Left ventricle myocardium superior (tissue), 1 donor: ENCODE results near the gene CRYBG2. TPM values are rescaled to one million over a fixed set of nuclear protein-coding genes. Genes with fewer than 3 reads are reported as not detected.
A peak's percentile ranks its signal among the peaks of the same experiment; 100 is the strongest.
"Not testable (repeated sequence)": the region's sequence is repeated elsewhere in the genome, so short reads cannot be mapped to it uniquely, and the experiment has no call there.

ENCODE experiments used
- ATAC-seq: fragments of 200-7000 bp; cut with Tn5 transposase; one replicate; pipeline ENCODE4 v1.9.1; 2020; ENCODE audit warnings: mild to moderate bottlenecking, moderate library complexity
- DNase-seq: peaks from one replicate; pipeline ENCODE4 v3.0.0-alpha.2; 2020
- intact Hi-C: fragments of 100-400 bp; cut with micrococcal nuclease; formaldehyde crosslinking; loops from one replicate; pipeline ENCODE4 v1.11.0; 2022
- total RNA-seq: library from RNA; stranded (reverse); fragmentation: NEBNext Ultra II Directional; extraction: Animal tissue kit (Norgen Biotek cat#: 25700); gene quantifications from one replicate; pipeline ENCODE4 v1.2.1, GENCODE V29; 2021
- donor health status: DM: no; HTN: yes; CAD: no; lungs with severe emphysema.

The CRYBG2 gene
- total RNA-seq, 1 donor from 2014 or later: not detected

GRCh38 chr1:26328597-26328996 lies 25.3 kb downstream of the CRYBG2 start:
- intact Hi-C loops: no loop called here
- DNase-seq (no peak), ATAC-seq (no peak)

DNA sequence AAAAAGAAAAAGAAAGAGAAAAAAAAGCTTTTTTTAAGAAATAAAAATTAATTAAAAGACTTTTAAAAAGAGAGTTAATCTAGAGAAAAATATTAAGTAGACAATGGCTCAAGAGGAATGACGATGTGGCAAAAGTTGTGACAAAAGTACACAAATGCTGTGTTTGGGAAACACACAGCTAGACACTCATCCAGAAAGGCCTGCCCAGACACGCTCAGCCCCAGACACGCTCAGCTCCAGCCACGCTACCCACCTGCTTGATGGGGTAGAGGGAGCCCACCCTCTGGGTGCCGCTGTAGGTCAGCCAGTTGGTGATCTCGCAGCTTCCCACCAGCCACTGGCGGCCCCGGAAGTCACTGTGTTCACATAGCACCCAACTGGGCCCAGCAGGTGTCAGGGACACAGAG lies 26.0 kb downstream of the CRYBG2 start:
- ATAC-seq: no peak
- intact Hi-C loops: no loop called here
- DNase-seq: no peak

- intact Hi-C loops: loop anchor here (5.0 kb wide), 1 partner anchor 47 kb away; no protein-coding TSS in a partner anchor
- DNase-seq: no peak
- ATAC-seq: no peak
Observed at GRCh38 chr1:26324550-26324949, 29.4 kb downstream of the CRYBG2 start.

DNA sequence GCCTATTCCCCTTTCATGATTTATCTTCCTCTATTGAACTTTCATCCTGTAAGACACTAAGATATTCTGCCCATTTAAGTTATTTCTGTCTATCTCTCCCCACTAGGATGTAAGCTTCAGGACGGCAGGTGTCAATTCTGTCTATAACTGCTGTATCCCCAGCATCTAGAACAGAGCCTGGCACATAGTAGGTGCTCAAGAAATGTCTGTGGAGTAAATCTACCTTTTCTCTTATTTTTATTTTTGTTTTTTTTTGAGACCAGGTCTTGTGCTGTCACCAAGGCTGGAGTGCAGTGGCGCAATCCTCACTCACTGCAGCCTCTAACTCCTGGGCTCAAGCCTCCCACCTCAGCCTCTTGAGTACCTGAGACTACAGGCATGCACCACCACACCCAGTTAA lies 30.5 kb downstream of the CRYBG2 start:
- intact Hi-C loops: loop anchor here (5.0 kb wide), 1 partner anchor 46 kb away; no protein-coding TSS in a partner anchor
- ATAC-seq (no peak), DNase-seq (no peak)

GRCh38 chr1:26322042-26322331 lies 31.9 kb downstream of the CRYBG2 start:
- intact Hi-C loops: loop anchor here (5.0 kb wide), 1 partner anchor 45 kb away; no protein-coding TSS in a partner anchor
- ATAC-seq (no peak), DNase-seq (no peak)

DNA sequence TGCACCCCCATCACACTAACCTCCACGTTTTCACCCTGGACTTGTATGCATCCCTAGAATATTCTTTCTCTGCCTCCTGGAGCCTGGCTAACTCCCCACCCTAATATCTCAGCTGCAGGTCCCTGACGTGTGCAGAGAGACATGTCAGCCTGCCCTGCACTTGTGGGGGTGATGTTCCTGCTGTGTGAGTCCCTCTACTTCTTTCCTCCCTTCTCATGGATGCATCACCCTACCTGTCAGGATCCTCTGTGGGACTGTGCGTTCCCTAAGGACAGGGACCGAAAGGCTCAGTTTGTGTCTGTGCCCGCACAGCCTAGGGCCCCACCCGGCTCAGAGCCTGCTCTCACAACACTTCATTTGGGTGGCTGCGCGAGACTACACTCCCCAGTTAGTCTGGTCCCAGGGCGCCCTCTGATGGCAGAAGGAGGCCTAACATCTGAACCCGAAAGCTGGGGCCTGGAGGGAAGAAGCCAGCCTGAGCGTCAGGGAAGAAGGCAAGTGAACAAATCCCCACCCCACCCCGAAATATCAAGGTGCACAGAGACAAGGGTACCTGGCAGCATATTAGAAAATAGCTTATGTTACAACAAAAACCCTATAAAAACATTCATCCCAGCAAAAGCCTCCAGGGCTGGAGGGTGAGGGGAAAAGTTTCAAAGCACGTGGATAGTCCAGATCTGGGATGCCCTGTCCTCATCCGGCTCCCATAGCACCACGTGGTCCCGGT lies 32.5 kb downstream of the CRYBG2 start:
- peak; percentile 93 for ATAC-seq
- intact Hi-C loops: loop anchor here (5.0 kb wide), 1 partner anchor 44 kb away; no protein-coding TSS in a partner anchor
- peak; percentile 94 for DNase-seq

DNA sequence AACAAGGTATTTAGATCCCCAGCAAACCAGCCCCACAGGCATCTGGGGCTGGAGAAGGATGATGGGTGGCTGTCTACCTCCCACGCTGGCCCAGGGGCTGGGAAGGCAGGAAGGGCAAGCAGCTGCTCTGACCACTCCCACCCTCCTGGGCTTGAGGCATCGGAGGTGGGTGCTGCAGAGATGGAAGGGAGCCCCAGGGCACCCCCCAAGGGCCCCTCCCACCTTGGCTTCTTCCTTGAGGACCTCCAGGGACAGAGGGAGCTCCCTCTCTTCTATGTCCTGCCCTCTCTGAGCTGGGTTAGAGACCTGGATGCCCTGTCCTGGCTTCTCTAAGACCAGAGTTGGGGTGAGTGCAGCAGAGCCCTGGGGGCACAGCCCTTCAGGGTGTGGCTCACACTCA lies 33.0 kb downstream of the CRYBG2 start:
- ATAC-seq (peak; percentile 16), DNase-seq (no peak)
- intact Hi-C loops: loop anchor here (5.0 kb wide), 1 partner anchor 44 kb away; no protein-coding TSS in a partner anchor

- intact Hi-C loops: no loop called here
- DNase-seq (peak; percentile 45), ATAC-seq (peak; percentile 30)
Observed at GRCh38 chr1:26318338-26319064, 35.4 kb downstream of the CRYBG2 start.

DNA sequence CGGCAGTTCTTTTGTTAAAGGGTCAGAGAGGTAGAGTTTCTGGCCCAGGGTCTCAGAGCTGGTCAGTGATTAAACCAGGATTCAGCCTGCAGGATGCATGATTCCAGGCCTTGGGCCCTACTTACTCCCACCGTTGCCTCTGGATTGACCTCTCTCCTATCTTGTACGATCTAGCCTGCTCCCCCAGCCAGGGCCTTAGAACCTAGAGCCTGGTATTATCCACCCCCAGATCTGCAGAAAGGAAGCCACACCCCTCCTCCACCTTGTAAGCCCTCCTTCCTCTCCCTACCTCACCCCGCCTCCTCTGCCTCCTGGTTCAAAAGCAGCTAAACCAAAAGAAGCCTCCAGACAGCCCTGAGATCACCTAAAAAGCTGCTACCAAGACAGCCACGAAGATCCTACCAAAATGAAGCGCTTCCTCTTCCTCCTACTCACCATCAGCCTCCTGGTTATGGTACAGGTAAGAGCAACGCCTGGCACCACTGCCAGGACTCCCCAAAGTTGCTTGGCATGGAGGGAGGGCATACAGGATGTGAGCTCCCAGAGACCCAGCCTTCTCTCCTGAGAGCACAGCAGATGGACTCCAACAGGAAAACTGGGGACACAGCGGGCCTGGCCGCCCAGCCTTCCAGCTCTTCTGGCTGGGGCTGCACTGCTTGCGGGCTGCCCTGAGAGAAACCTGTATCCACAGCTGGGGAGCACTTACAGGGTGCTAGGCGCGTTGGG lies 36.2 kb downstream of the CRYBG2 start, which contains the start of gene CD52:
CD52 (plus strand) TSS at position 347 of the 726 bp plus-strand sequence; CDS start at position 407, 60 bp downstream.
- ATAC-seq (no peak), DNase-seq (no peak)
- intact Hi-C loops: no loop called here

- DNase-seq (no peak), ATAC-seq (no peak)
- intact Hi-C loops: no loop called here
Observed at GRCh38 chr1:26317146-26317545, 36.8 kb downstream of the CRYBG2 start.

- DNase-seq (no peak), ATAC-seq (no peak)
- intact Hi-C loops: no loop called here
Observed at GRCh38 chr1:26315874-26316850, 37.8 kb downstream of the CRYBG2 start.

- DNase-seq: no peak
- no peak for ATAC-seq
- intact Hi-C loops: no loop called here
Observed at GRCh38 chr1:26314501-26314900, 39.4 kb downstream of the CRYBG2 start.

DNA sequence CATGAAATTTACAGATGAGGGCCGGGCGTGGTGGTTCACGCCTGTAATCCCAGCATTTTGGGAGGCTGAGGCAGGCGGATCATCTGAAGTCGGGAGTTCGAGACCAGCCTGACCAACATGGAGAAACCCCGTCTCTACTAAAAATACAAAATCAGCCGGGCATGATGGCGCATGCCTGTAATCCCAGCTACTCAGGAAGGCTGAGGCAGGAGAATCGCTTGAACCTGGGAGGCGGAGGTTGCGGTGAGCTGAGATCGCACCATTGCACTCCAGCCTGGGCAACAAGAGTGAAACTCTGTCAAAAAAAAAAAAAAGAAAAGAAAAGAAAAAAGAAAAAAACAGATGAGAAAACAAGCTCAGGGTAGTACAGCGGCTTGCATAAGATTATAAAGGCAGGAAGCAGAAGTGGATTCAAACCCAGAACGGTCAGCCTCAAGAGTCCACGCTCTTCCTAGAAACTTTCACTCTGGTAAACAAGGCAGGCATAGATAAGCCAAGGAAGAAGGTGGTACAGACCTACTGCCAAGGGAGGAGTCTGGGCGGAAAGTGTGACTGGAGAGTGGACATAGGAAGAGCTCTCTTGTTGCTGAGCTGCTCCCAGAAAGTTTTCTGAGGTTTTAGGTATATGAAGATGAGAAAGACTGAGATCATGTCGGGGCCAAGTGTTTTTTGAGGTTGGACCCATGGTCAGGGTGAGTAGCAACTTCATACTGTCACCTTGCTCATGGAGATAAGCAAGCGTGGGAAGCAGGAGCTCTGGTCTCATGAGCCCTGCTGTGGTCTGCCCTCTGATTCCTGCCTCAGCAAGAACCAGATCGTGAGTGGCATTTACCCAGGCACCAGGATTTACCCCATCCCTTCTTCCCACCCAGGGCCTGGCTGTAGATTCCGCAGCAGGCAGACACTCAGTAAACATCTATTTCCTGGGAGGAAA lies 45.7 kb downstream of the CRYBG2 start:
- DNase-seq, intact Hi-C loops, ATAC-seq: not testable (repeated sequence)

GRCh38 chr1:26307363-26307781 lies 46.6 kb downstream of the CRYBG2 start:
- intact Hi-C loops: no loop called here

GRCh38 chr1:26306290-26307229 lies 47.4 kb downstream of the CRYBG2 start, which contains the start of gene UBXN11:
Gene UBXN11 (minus strand): TSS chr1:26306636. CDS start chr1:26302883, 3,753 bp downstream.
- ATAC-seq: peak; percentile 94
- DNase-seq: peak; percentile 92
- intact Hi-C loops: no loop called here

More at GRCh38 chr1:26307363-26307781, 46.6 kb downstream of the CRYBG2 start:
- DNase-seq (no peak), ATAC-seq (no peak)

GRCh38 chr1:26305667-26306289 lies 48.2 kb downstream of the CRYBG2 start:
- ATAC-seq: no peak
- no peak for DNase-seq
- intact Hi-C loops: no loop called here
